Astrocyte (in vitro differentiated cells and primary cell): ENCODE results near the gene OR2V1. TPM values are rescaled to one million over a fixed set of nuclear protein-coding genes. Genes with fewer than 3 reads are reported as not detected.
A peak's percentile ranks its signal among the peaks of the same experiment; 100 is the strongest.

Source experiments
- DNase-seq: peaks from one replicate; pipeline ENCODE4 v3.0.0-alpha.2; 2010; ENCODE audit warnings: low read depth
- FAIRE-seq: peaks from 2 replicates; lab custom pipeline; 2011; peaks lifted over from hg19 to GRCh38; lab: Jason Lieb, UNC
- H2AFZ ChIP-seq: 2 replicates; pipeline ENCODE4 v1.6.0; 2012; ENCODE audit warnings: low read depth, low read length, inconsistent platforms
- H3K27ac ChIP-seq: 2 replicates; pipeline ENCODE4 v1.5.1; 2011; ENCODE audit warnings: low read depth, low read length, inconsistent platforms
- H3K27me3 ChIP-seq: 2 replicates; pipeline ENCODE4 v1.6.0; 2011; ENCODE audit warnings: low read length, inconsistent platforms; ENCODE audit not compliant: insufficient read depth
- H3K36me3 ChIP-seq: 2 replicates; pipeline ENCODE4 v1.5.1; 2011; ENCODE audit warnings: low read length, inconsistent platforms; ENCODE audit not compliant: insufficient read depth
- H3K4me1 ChIP-seq: 2 replicates; pipeline ENCODE4 v1.5.1; 2011; ENCODE audit warnings: low read length, inconsistent platforms; ENCODE audit not compliant: insufficient read depth
- H3K4me2 ChIP-seq: 2 replicates; pipeline ENCODE4 v1.6.0; 2012; ENCODE audit warnings: low read length, inconsistent platforms
- H3K4me3 ChIP-seq: 2 replicates; pipeline ENCODE4 v1.5.1; 2011; ENCODE audit warnings: low read depth, mild to moderate bottlenecking, low read length, inconsistent platforms; ENCODE audit not compliant: insufficient read depth
- H3K79me2 ChIP-seq: 2 replicates; pipeline ENCODE4 v1.6.0; 2012; ENCODE audit warnings: mild to moderate bottlenecking, low read length, inconsistent platforms; ENCODE audit not compliant: insufficient read depth
- H3K9ac ChIP-seq: 2 replicates; pipeline ENCODE4 v1.6.0; 2012; ENCODE audit warnings: mild to moderate bottlenecking, low read length, inconsistent platforms
- H3K9me3 ChIP-seq: 2 replicates; pipeline ENCODE4 v1.5.1; 2012; ENCODE audit warnings: low read depth, mild to moderate bottlenecking, low read length, inconsistent platforms; ENCODE audit not compliant: insufficient read depth
- H4K20me1 ChIP-seq: 2 replicates; pipeline ENCODE4 v1.6.0; 2012; ENCODE audit warnings: low read length, inconsistent platforms; ENCODE audit not compliant: insufficient read depth
- H3K27ac Mint-ChIP-seq: one replicate; pipeline ENCODE4 v1.8.0; 2021; ENCODE audit warnings: mild to moderate bottlenecking, mixed read lengths; ENCODE audit not compliant: unreplicated experiment
- H3K27me3 Mint-ChIP-seq: one replicate; pipeline ENCODE4 v1.8.0; 2021; ENCODE audit warnings: low read depth, mixed read lengths; ENCODE audit not compliant: unreplicated experiment
- H3K36me3 Mint-ChIP-seq: one replicate; pipeline ENCODE4 v1.8.0; 2021; ENCODE audit warnings: low read depth, mixed read lengths; ENCODE audit not compliant: unreplicated experiment
- H3K4me1 Mint-ChIP-seq: one replicate; pipeline ENCODE4 v1.8.0; 2021; ENCODE audit warnings: low read depth, mixed read lengths; ENCODE audit not compliant: unreplicated experiment
- H3K4me3 Mint-ChIP-seq: one replicate; pipeline ENCODE4 v1.8.0; 2021; ENCODE audit warnings: mild to moderate bottlenecking, moderate library complexity, mixed read lengths; ENCODE audit not compliant: unreplicated experiment
- H3K9me3 Mint-ChIP-seq: one replicate; pipeline ENCODE4 v1.8.0; 2021; ENCODE audit warnings: mild to moderate bottlenecking, mixed read lengths; ENCODE audit not compliant: unreplicated experiment
- CTCF ChIP-seq: IDR thresholded peaks from 2 replicates; pipeline ENCODE4 v1.5.1; 2011; ENCODE audit warnings: low read depth, mild to moderate bottlenecking, inconsistent platforms, low read length, moderate library complexity; ENCODE audit not compliant: insufficient read depth
- EZH2 ChIP-seq: IDR thresholded peaks from 2 replicates; pipeline ENCODE4 v1.6.1; 2012; ENCODE audit warnings: mild to moderate bottlenecking, low read length, inconsistent platforms; ENCODE audit not compliant: insufficient read depth
- total RNA-seq: library from RNA; stranded (reverse); gene quantifications from 2 replicates; pipeline ENCODE4 v1.2.1, GENCODE V29; 2021

OR2V1 gene
- total RNA-seq, 1 donor from 2014 or later: not detected

GRCh38 chr5:181160152-181160754, 29.3 kb upstream of the OR2V1 start:
- Histone ChIP-seq H3K27ac (peak overlapping the region; percentile 50), H3K4me3 (no peak overlapping the region), H3K9me3 (no peaks in the 10 kb centered on the region), H2AFZ (peak overlapping the region; percentile 86), H3K27me3 (peaks cover 2% of the 10 kb centered on the region), H3K9ac (peak overlapping the region; percentile 47), H3K79me2 (no peaks in the 10 kb centered on the region), H3K4me2 (peak overlapping the region; percentile 68), H3K36me3 (no peaks in the 10 kb centered on the region), H3K4me1 (peaks cover 8% of the 10 kb centered on the region), H4K20me1 (no peaks in the 10 kb centered on the region)
- FAIRE-seq (no peak), DNase-seq (peak; percentile 43)
- TF ChIP-seq EZH2: no peak
- no peak for TF ChIP-seq CTCF
- Mint-ChIP-seq H3K27me3 (peaks cover 32% of the 10 kb centered on the region), H3K4me1 (no peaks in the 10 kb centered on the region), H3K4me3 (no peak overlapping the region), H3K27ac (no peak overlapping the region), H3K36me3 (no peaks in the 10 kb centered on the region), H3K9me3 (peaks cover 5% of the 10 kb centered on the region)

- Histone ChIP-seq H3K79me2 (no peaks in the 10 kb centered on the region), H3K36me3 (no peaks in the 10 kb centered on the region), H3K27me3 (peaks cover 2% of the 10 kb centered on the region), H3K4me1 (peaks cover 8% of the 10 kb centered on the region), H2AFZ (peak overlapping the region; percentile 86), H3K9me3 (no peaks in the 10 kb centered on the region), H3K4me2 (no peak overlapping the region), H4K20me1 (no peaks in the 10 kb centered on the region), H3K4me3 (no peak overlapping the region), H3K9ac (peak overlapping the region; percentile 47), H3K27ac (no peak overlapping the region)
- Mint-ChIP-seq H3K27ac (no peak overlapping the region), H3K36me3 (peaks cover 2% of the 10 kb centered on the region), H3K4me1 (no peaks in the 10 kb centered on the region), H3K27me3 (peaks cover 32% of the 10 kb centered on the region), H3K9me3 (peaks cover 5% of the 10 kb centered on the region), H3K4me3 (no peak overlapping the region)
- FAIRE-seq (no peak), DNase-seq (peak; percentile 25)
- TF ChIP-seq EZH2 (no peak), CTCF (peak; percentile 93)
Measured at GRCh38 chr5:181159286-181160151, 28.6 kb upstream of the OR2V1 start.
